HG02852 (cell line): ENCODE data around the gene AP1AR.
"Not testable (repeated sequence)": the region's sequence is repeated elsewhere in the genome, so short reads cannot be mapped to it uniquely, and the experiment has no call there.

ENCODE experiments used
- ATAC-seq: cut with Tn5 transposase; IDR thresholded peaks from one replicate; pipeline ENCODE4 v1.9.1; 2021; ENCODE audit warnings: mild to moderate bottlenecking, moderate library complexity; ENCODE audit not compliant: unreplicated experiment

The AP1AR gene

GRCh38 chr4:112277705-112278448 is 46.3 kb downstream of the AP1AR start:
- ATAC-seq, result no peak

DNA sequence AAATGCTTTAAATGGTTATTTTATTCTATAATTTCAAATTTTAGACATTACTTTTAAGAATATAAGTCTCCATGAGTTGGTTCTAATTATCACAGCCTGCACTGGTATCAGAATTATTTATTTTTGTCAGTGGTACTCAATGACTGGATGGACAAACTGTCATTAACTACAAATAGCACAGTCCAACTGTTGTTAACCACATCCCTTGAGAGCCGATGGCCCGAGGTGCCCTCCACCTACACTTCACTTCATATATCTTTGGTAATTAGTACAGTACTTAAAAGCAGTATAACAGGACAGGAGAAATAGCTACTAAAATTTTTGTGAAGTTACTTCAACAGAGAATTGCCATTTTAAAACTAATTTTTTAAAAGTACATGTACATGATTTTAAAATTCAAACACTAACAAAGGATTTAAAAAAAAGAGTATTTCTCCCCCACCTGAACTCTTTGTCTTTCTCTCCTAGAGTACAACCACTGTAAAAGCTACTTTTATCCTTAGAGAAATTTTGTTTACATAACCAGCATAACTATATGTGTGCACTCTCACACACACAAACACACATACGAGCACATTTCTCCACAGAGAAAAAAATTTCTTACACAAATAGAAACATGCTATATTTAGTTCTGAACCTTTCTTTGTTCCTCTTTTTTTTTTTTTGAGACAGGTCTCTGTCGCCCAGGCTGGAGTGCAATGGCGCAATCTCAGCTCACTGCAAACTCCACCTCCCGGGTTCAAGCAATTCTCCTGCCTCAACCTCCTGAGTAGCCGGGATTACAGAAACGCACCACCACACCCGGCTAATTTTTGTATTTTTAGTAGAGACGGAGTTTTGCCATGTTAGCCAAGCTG is 47.7 kb downstream of the AP1AR start:
- peak; percentile 75 for ATAC-seq

GRCh38 chr4:112279882-112280315 is 48.3 kb downstream of the AP1AR start:
- ATAC-seq, result peak; percentile 28

GRCh38 chr4:112280386-112281056 is 48.9 kb downstream of the AP1AR start:
- ATAC-seq, result no peak

GRCh38 chr4:112281895-112282398 is 50.4 kb downstream of the AP1AR start:
- not testable (repeated sequence) for ATAC-seq

DNA sequence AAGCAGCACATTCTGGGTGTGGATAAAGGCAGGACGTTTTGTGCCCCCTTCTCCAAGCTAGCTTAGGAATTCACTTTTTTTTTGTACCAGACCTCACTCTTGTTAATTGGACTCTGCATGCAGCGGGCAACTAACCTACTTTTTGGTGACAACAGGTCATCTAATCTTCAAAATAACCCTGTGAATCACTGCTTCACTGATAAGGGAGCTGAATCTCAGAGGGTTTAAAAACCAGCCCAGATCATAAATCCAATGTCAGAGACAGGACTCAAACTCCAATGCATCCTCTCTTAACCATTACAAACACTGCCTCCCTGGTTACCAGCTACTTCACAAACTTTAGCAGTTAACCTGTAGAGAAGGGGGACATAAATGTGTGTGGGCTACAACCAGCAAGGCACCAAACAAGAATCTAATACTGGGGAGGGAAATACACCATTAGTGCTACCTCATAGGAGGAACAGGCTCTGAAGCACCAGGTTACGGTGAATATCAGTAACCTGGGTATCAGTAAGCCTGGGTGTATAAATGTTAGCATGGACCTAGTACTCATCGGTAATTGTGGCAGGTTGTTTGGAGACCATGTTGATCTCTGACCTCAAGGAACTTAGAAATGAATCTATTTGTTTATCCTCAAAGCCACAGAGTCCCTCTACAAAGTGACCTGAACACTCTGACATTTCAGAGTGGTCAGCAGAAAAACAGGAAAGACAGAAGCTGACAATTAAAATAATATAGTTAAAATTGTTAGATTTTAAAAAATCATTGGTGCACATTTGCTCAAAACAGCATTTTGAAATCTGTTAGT is 51.5 kb downstream of the AP1AR start:
- ATAC-seq, result no peak

DNA sequence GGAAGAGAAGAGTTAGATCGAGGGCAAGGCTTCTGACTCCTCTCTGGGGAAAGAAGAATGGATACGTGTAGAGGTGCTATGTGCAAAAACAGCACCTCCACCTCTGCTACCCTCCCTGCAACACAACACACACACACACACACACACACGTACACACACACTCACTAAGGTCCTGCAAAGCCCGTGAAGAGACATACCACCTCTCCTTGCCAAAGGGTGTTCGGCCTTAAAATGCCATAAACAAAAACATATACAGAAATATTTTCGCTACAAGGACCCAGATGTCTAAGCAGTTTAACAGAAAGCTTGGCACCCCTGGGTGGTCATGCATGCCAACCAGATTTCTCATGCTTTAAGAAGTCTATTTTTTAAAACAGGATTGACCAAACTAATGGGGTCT is 52.6 kb downstream of the AP1AR start:
- ATAC-seq, result no peak

- ATAC-seq, result peak; percentile 9
Observed at GRCh38 chr4:112284662-112285411, 53.2 kb downstream of the AP1AR start.

- ATAC-seq, result peak; percentile 17
Observed at GRCh38 chr4:112287258-112287989, 55.8 kb downstream of the AP1AR start.

DNA sequence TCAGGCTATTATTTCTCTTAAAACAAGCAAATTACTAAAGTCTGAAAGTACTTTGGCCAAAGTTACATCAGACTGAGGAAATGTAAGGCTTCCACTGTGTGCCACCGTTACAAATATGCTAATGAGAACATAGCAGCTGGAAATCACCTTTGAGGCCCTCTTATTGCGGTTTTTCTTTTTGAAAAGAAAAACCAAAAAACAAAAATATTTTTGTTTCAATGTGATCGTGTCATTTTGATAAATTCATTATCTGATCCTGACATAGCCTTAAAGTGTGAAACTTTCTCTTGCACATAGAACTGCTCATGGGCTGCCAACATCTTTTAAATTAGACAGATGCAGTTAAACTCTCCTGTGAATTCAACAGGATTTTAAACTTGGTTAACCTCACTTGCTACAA is 56.9 kb downstream of the AP1AR start:
- no peak for ATAC-seq

- no peak for ATAC-seq
Observed at GRCh38 chr4:112289407-112290253, 58.0 kb downstream of the AP1AR start.

DNA sequence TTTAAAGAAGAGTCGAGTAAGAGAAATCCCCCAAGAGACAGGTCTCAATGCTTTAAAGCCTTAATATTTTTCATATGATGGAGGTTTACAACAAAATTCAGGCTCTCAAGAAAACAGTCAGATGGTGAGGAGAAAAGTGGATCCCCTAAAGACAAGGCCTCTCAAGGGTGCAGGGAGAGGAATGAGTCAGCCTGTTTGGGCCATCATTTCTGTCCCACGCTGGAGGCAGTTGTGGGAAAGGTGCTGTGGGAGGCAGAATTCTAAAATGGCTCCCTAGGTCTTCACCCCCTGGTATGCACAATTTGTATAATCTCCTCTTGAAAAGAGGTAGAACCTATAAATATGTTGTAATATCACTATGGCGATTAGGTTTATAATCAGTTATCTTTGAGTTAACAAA is 58.8 kb downstream of the AP1AR start:
- ATAC-seq, result peak; percentile 30

DNA sequence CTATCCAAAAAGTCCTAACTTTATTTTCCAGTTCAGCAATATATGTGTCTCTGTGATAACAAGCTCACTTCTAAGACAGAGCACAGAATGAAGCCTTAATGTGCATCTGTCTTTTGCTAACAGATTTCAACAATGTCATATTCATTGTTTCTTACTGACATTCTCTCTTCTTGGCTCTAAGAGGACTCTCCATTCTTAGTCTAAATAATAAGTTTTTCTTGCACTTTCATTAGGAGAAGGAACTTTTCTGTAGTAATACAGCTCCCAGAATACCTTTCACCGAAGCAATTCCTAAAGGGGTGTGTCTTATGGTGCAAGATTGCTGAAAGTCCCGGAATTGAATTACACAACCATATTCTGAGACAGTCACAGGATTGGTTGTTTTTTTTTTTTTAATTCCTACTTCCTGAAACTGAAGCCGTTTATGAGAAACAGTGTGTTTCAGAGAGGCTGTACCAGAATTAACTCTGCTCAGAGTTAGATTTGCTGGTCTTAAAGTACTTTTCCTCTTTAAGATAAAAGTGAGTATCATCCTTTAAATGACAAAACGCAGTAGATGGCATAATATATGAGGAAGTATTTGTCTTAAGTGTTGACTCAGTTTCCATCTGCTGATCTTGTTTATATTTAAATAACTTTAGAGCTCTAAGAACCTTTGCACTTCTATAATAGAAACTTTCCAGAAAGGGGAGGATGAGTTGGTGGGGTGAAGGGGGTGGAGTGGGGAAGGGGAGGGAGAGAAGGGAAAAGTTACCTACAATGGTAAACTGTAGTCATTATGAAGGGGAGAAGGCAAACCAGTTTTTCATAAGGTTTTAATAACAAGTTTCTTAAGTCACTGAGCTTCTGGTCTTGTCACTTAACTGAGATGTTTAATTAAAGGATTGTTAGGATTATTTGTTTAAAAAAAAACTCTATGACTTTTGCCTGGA is 65.6 kb downstream of the AP1AR start, which contains the start of gene ALPK1:
ALPK1 (plus strand) TSS at position 421 of the 932 bp plus-strand sequence.
- ATAC-seq, result peak; percentile 90

- ATAC-seq, result no peak
Observed at GRCh38 chr4:112299721-112300120, 68.1 kb downstream of the AP1AR start.

DNA sequence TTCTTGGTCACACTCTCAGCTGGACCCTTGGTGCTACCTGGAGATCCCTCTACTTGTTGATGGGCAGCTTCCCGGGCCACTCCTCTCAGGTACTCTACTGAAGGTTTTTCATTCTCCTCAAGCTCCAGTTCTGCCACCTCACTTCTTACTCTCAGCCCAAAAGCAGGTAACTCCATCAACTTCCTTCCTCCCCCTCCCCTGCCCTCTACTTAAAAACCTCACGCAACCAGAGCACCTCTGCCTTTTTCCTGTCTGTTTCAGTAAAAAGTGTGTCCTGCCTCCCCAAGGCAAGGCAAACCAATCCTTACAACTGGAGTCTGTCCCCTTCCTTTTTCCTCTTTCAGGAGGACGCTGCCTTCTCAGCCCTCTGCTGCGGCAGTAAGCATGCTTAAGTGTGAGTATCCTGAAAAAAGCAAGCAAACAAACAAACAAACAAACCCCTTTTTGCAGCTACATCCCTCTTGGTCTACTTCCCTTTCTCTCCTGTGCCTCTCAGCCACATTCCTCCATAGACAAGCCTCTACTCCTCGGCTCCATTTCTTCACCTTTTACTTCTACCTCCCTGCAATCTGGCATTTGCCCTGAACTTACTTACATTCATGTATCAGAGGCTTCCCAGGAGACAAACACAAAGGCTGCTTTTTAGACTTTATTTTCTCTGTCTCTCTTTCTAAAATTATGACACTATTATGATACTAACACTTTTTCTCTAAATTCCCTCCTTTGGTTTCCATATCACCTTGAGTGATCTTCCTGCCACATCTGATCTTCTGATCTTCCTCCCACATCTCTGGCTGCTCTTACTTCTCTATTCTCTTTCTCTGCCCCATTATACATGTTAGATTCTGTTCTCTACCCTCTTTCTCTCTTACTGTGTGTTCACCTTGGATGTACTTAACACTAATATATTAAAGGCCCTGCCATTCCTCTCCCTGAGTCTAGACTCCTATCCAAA is 71.0 kb downstream of the AP1AR start:
- peak; percentile 76 for ATAC-seq

DNA sequence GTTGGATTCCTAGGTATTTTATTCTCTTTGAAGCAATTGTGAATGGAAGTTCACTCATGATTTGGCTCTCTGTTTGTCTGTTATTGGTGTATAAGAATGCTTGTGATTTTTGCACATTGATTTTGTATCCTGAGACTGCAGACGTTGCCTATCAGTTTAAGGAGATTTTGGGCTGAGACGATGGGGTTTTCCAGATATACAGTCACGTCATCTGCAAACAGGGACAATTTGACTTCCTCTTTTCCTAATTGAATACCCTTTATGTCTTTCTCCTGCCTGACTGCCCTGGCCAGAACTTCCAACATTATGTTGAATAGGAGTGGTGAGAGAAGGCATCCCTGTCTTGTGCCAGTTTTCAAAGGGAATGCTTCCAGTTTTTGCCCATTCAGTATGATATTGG is 73.9 kb downstream of the AP1AR start:
- ATAC-seq, result not testable (repeated sequence)
